Activated CD8-positive, alpha-beta T cell treated with anti-CD3 and anti-CD28 coated beads for 36 hours (primary cell): ENCODE data around the gene CCR1. TPM values are rescaled to one million over a fixed set of nuclear protein-coding genes. Genes with fewer than 3 reads are reported as not detected.

Experiments
- ATAC-seq: fragments of 200-7000 bp; cut with Tn5 transposase; one replicate; pipeline ENCODE4 v1.10.0; 2021; ENCODE audit warnings: mild to moderate bottlenecking, moderate library complexity
- CTCF ChIA-PET: fragments of 350-600 bp; sonication (Branson Sonifier 250); formaldehyde crosslinking; loops from one replicate; lab custom pipeline; 2021; ENCODE audit warnings: antibody characterized with exemption; lab: Charles Lee
- POLR2A ChIA-PET: fragments of 350-600 bp; sonication (Branson Sonifier 250); formaldehyde crosslinking; loops from one replicate; lab custom pipeline; 2021; ENCODE audit warnings: antibody characterized with exemption; lab: Charles Lee
- DNase-seq: peaks from one replicate; pipeline ENCODE4 v3.0.0-alpha.2; 2020
- H3K27ac Mint-ChIP-seq: one replicate; pipeline ENCODE4 v1.8.0; 2021; ENCODE audit warnings: mild to moderate bottlenecking, mixed read lengths
- H3K27me3 Mint-ChIP-seq: one replicate; pipeline ENCODE4 v1.8.0; 2021; ENCODE audit warnings: mixed read lengths
- H3K36me3 Mint-ChIP-seq: one replicate; pipeline ENCODE4 v1.8.0; 2021; ENCODE audit warnings: low read depth, mixed read lengths
- H3K4me1 Mint-ChIP-seq: one replicate; pipeline ENCODE4 v1.8.0; 2021; ENCODE audit warnings: low read depth, mixed read lengths
- H3K4me3 Mint-ChIP-seq: one replicate; pipeline ENCODE4 v1.8.0; 2021; ENCODE audit warnings: mild to moderate bottlenecking, moderate library complexity, mixed read lengths
- H3K9me3 Mint-ChIP-seq: one replicate; pipeline ENCODE4 v1.8.0; 2021; ENCODE audit warnings: mixed read lengths
- intact Hi-C: fragments of 100-400 bp; cut with micrococcal nuclease; formaldehyde crosslinking; loops from one replicate; pipeline ENCODE4 v1.10.0; 2022
- total RNA-seq, 2 experiments: library from RNA; stranded (reverse); gene quantifications; one replicate each; pipeline ENCODE4 v1.2.3, GENCODE V29; 2021
- TF ChIP-seq, protein P1 (sequence below): fragments of 200-600 bp; IDR thresholded peaks from one replicate; pipeline ENCODE4 v1.8.0; 2022; ENCODE audit warnings: antibody characterized with exemption, mild to moderate bottlenecking

The CCR1 gene
- total RNA-seq, 2 experiments from 2014 or later, result 0.67 to 1.1 TPM

DNA sequence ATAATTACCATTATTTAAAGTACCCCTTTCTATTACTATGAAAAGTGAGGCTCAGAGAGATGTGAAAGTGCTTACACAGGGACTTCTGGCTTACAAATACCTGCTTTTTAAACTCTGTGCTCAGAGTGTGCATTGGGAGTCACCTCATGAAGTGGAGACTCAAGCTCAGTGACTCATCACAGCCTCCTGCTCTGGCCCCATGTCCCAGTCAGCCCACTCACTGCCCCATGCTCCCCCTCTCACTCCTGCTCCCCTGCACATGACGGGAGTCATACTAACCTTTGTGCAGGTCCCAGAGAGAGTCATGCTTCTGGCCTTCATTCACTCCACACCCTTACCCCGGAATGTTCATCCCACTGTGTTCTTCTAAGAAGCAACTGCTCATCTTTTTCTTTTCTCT, 20.2 kb downstream of the CCR1 start:
- peak; percentile 22 for DNase-seq
- Mint-ChIP-seq H3K4me1 (peaks cover 17% of the 10 kb centered on the region), H3K9me3 (peaks cover 2% of the 10 kb centered on the region), H3K36me3 (no peaks in the 10 kb centered on the region), H3K4me3 (no peak overlapping the region), H3K27me3 (peaks cover 5% of the 10 kb centered on the region), H3K27ac (no peak overlapping the region)
- intact Hi-C loops, result no loop called here
- ATAC-seq, result peak; percentile 70
- ChIA-PET CTCF (interaction anchor here (0.7 kb wide), 1 partner anchor 114 kb away, joined by 3 read pairs; no protein-coding TSS in a partner anchor), POLR2A (interaction anchor here (1.2 kb wide), 1 partner anchor 83 kb away, joined by 4 read pairs; no protein-coding TSS in a partner anchor)
- TF ChIP-seq, protein P1, sequence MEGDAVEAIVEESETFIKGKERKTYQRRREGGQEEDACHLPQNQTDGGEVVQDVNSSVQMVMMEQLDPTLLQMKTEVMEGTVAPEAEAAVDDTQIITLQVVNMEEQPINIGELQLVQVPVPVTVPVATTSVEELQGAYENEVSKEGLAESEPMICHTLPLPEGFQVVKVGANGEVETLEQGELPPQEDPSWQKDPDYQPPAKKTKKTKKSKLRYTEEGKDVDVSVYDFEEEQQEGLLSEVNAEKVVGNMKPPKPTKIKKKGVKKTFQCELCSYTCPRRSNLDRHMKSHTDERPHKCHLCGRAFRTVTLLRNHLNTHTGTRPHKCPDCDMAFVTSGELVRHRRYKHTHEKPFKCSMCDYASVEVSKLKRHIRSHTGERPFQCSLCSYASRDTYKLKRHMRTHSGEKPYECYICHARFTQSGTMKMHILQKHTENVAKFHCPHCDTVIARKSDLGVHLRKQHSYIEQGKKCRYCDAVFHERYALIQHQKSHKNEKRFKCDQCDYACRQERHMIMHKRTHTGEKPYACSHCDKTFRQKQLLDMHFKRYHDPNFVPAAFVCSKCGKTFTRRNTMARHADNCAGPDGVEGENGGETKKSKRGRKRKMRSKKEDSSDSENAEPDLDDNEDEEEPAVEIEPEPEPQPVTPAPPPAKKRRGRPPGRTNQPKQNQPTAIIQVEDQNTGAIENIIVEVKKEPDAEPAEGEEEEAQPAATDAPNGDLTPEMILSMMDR, result no peak

DNA sequence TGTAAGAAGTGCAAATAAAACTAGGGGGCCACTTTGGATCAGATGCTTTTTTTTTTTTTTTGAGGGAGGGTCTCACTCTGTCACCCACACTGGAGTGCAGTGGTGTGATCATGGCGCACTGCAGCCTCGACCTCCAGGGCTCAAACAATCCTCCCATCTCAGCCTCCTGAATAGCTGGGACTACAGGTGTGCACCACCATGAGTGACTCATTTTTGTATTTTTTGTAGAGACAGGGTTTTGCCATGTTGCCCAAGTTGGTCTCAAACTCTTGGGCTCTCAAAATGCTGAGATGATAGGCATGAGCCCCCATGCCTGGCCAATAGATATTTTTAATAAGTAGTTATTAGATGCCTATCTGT, 20.8 kb downstream of the CCR1 start:
- Mint-ChIP-seq H3K4me1 (peaks cover 17% of the 10 kb centered on the region), H3K27me3 (peaks cover 6% of the 10 kb centered on the region), H3K9me3 (no peaks in the 10 kb centered on the region), H3K36me3 (no peaks in the 10 kb centered on the region), H3K4me3 (no peak overlapping the region), H3K27ac (no peak overlapping the region)
- TF ChIP-seq, protein P1, result no peak
- POLR2A ChIA-PET, result interaction anchor here (0.6 to 1.2 kb wide), 3 partner anchors 9 to 398 kb away, joined by 3 to 5 read pairs (median 4); no protein-coding TSS in a partner anchor
- intact Hi-C loops, result no loop called here
- CTCF ChIA-PET, result interaction anchor here (0.7 to 2.3 kb wide), 3 partner anchors 21 to 185 kb away, joined by 3 to 7 read pairs (median 4); partner anchors contain the start of gene CCR1
- DNase-seq (no peak), ATAC-seq (no peak)

GRCh38 chr3:46186471-46187340, 21.4 kb downstream of the CCR1 start:
- TF ChIP-seq, protein P1, result no peak
- no peak for ATAC-seq
- Mint-ChIP-seq H3K4me1 (peaks cover 17% of the 10 kb centered on the region), H3K9me3 (no peaks in the 10 kb centered on the region), H3K27ac (peak overlapping the region; percentile 7), H3K27me3 (peaks cover 6% of the 10 kb centered on the region), H3K4me3 (no peak overlapping the region), H3K36me3 (no peaks in the 10 kb centered on the region)
- POLR2A ChIA-PET, result interaction anchor here (0.6 to 0.9 kb wide), 2 partner anchors 9 to 399 kb away, joined by 3 to 5 read pairs; no protein-coding TSS in a partner anchor
- CTCF ChIA-PET, result interaction anchor here (0.7 to 2.3 kb wide), 4 partner anchors 22 to 302 kb away, joined by 3 to 7 read pairs (median 4); partner anchors contain the start of gene CCR1
- intact Hi-C loops, result no loop called here
- peak; percentile 19 for DNase-seq

DNA sequence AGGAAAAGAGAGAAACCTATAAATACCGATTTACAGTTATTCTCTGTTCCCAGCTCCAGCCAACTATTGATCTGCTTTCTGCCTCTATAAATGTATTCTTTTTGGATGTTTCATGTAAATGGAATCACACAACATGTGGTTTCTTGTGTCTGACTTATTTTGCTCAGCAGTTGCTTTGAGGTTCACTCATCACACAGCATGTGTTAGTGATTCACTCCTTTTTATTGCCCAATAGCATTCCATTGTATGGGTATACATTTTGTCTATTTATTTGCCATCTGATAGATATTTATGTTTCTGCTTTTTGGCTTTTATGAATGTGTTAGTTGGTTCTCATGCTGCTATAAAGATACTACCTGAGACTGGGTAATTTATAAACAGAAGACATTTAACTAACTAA, 23.6 kb downstream of the CCR1 start:
- intact Hi-C loops, result no loop called here

More for the DNA sequence above, 23.6 kb downstream of the CCR1 start:
- peaks cover 3% of the 10 kb centered on the region for H3K27me3 Mint-ChIP-seq
- no peaks in the 10 kb centered on the region for H3K9me3 Mint-ChIP-seq
- no peak overlapping the region for H3K4me3 Mint-ChIP-seq
- no peaks in the 10 kb centered on the region for H3K36me3 Mint-ChIP-seq
- H3K4me1 Mint-ChIP-seq, result peaks cover 17% of the 10 kb centered on the region
- ATAC-seq (no peak), DNase-seq (no peak)
- H3K27ac Mint-ChIP-seq, result no peak overlapping the region
- TF ChIP-seq, protein P1, result no peak
- ChIA-PET POLR2A (no interaction called here), CTCF (interaction anchor here (0.8 kb wide), 1 partner anchor 18 kb away, joined by 3 read pairs; no protein-coding TSS in a partner anchor)
